A549 (cell line): ENCODE data around the gene ADAR. TPM values are rescaled to one million over a fixed set of nuclear protein-coding genes. Genes with fewer than 3 reads are reported as not detected.

Experiments used
- ATAC-seq, 2 experiments: fragments of 200-7000 bp in 1 of 2; fragments of >200 bp in 1 of 2; cut with Nextera tagmentation in 1 of 2; cut with Tn5 transposase in 1 of 2; 3 replicates each; pipeline versions ENCODE4 v1.8.0 to v1.9.1; 2018 to 2020; ENCODE audit warnings: mild to moderate bottlenecking in 1 of 2, moderate library complexity in 1 of 2
- CTCF ChIA-PET: fragments of 300-600 bp; sonication (Branson Sonifier 250); formaldehyde crosslinking; extraction: SDS; loops from one replicate; lab custom pipeline; 2021; ENCODE audit warnings: antibody characterized with exemption, inconsistent platforms; lab: Yijun Ruan, JAX
- POLR2A ChIA-PET: fragments of 350-600 bp; formaldehyde crosslinking; extraction: SDS; loops from one replicate; lab custom pipeline; 2021; ENCODE audit warnings: antibody characterized with exemption, inconsistent platforms; lab: Yijun Ruan, JAX
- DNase-seq, 2 experiments: peaks; one replicate each; pipeline versions ENCODE4 v3.0.0 to v3.0.0-alpha.2; 2011 to 2016; ENCODE audit warnings: low read depth in 1 of 2, low spot score in 1 of 2
- FAIRE-seq: peaks from 2 replicates; lab custom pipeline; 2011; peaks lifted over from hg19 to GRCh38; lab: Jason Lieb, UNC
- H3K27ac ChIP-seq, 2 experiments: fragments of >200 bp; sonication (Bioruptor Twin); formaldehyde crosslinking; 3 replicates each; pipeline ENCODE4 v1.5.1; 2016 to 2017
- H3K4me1 ChIP-seq: fragments of >200 bp; sonication (Bioruptor Twin); formaldehyde crosslinking; 3 replicates; pipeline ENCODE4 v1.6.1; 2016
- H3K4me2 ChIP-seq: fragments of >200 bp; sonication (Bioruptor Twin); formaldehyde crosslinking; 3 replicates; pipeline ENCODE4 v1.6.1; 2016
- H3K4me3 ChIP-seq: fragments of >200 bp; sonication (Bioruptor Twin); formaldehyde crosslinking; 3 replicates; pipeline ENCODE4 v1.5.1; 2016
- H3K9me3 ChIP-seq: fragments of >200 bp; sonication (Bioruptor Twin); formaldehyde crosslinking; 3 replicates; pipeline ENCODE4 v1.6.1; 2016
- BHLHE40 ChIP-seq: IDR thresholded peaks from 2 replicates; pipeline ENCODE4 v1.6.1; 2012; ENCODE audit warnings: low read depth, low read length, inconsistent platforms
- CBX2 ChIP-seq: fragments of 200-600 bp; sonication (generic); IDR thresholded peaks from 2 replicates; pipeline ENCODE4 v1.6.1; 2016; ENCODE audit warnings: low read depth, mild to moderate bottlenecking, borderline replicate concordance
- CEBPB ChIP-seq, 2 experiments: fragments of >200 bp in 1 of 2; sonication (Bioruptor Twin) in 1 of 2; formaldehyde crosslinking in 1 of 2; IDR thresholded peaks; 2 replicates each; pipeline ENCODE4 v1.6.1; 2012 to 2016
- CHD4 ChIP-seq: fragments of 200-600 bp; sonication (generic); IDR thresholded peaks from 2 replicates; pipeline ENCODE4 v1.6.1; 2016; ENCODE audit warnings: antibody characterized with exemption, mild to moderate bottlenecking, borderline replicate concordance
- EHMT2 ChIP-seq: fragments of 200-600 bp; sonication (generic); IDR thresholded peaks from 2 replicates; pipeline ENCODE4 v1.6.1; 2016; ENCODE audit warnings: antibody characterized with exemption, low read depth, mild to moderate bottlenecking, moderate library complexity
- EP300 ChIP-seq, 2 experiments: fragments of >200 bp; sonication (Bioruptor Twin); formaldehyde crosslinking; IDR thresholded peaks; 2 replicates in 1 of 2; 3 replicates in 1 of 2; pipeline ENCODE4 v1.6.1; 2016 to 2017
- FOSL2 ChIP-seq, 2 experiments: fragments of 450-650 bp in 1 of 2; fragments of >200 bp in 1 of 2; sonication (Bioruptor Twin) in 1 of 2; formaldehyde crosslinking; IDR thresholded peaks; 2 replicates each; pipeline versions ENCODE4 v1.5.0 to v1.6.1; 2016 to 2020; ENCODE audit warnings: mild to moderate bottlenecking in 1 of 2, moderate library complexity in 1 of 2
- FOXS1 ChIP-seq: fragments of 250-450 bp; sonication (Bioruptor Pico); IDR thresholded peaks from 2 replicates; pipeline ENCODE4 v1.5.0; 2020; ENCODE audit warnings: mild to moderate bottlenecking, moderate library complexity
- GATA3 ChIP-seq: IDR thresholded peaks from 2 replicates; pipeline ENCODE4 v1.6.1; 2012; ENCODE audit warnings: borderline replicate concordance
- HOXB13 ChIP-seq: fragments of 250-450 bp; sonication (Bioruptor Pico); IDR thresholded peaks from 2 replicates; pipeline ENCODE4 v1.5.0; 2020; ENCODE audit warnings: low read depth, mild to moderate bottlenecking, moderate library complexity
- JUN ChIP-seq, 2 experiments: fragments of >200 bp; sonication (Bioruptor Twin); formaldehyde crosslinking; IDR thresholded peaks; 2 replicates in 1 of 2; 3 replicates in 1 of 2; pipeline ENCODE4 v1.6.1; 2016 to 2017
- JUNB ChIP-seq: fragments of >200 bp; sonication (Bioruptor Twin); formaldehyde crosslinking; IDR thresholded peaks from 2 replicates; pipeline ENCODE4 v1.6.1; 2016
- KDM1A ChIP-seq: fragments of 200-600 bp; sonication (generic); IDR thresholded peaks from 2 replicates; pipeline ENCODE4 v1.6.1; 2016; ENCODE audit warnings: low read depth, mild to moderate bottlenecking
- KDM5A ChIP-seq: fragments of 200-600 bp; sonication (generic); IDR thresholded peaks from 2 replicates; pipeline ENCODE4 v1.6.1; 2016; ENCODE audit warnings: antibody characterized with exemption, mild to moderate bottlenecking
- MAZ ChIP-seq: fragments of 150-350 bp; IDR thresholded peaks from 2 replicates; pipeline ENCODE4 v1.6.1; 2014; ENCODE audit warnings: antibody characterized with exemption, low read depth, low read length, borderline replicate concordance
- NFE2L2 ChIP-seq: fragments of 150-350 bp; conservative IDR thresholded peaks from 2 replicates; pipeline ENCODE4 v1.6.1; 2014; ENCODE audit warnings: low read length
- POLR2A ChIP-seq: IDR thresholded peaks from 2 replicates; pipeline ENCODE4 v1.6.1; 2012; ENCODE audit warnings: mild to moderate bottlenecking, low read length
- POLR2AphosphoS2 ChIP-seq: conservative IDR thresholded peaks from 2 replicates; pipeline ENCODE4 v1.6.1; 2012; ENCODE audit warnings: low read length, improper control_type of control experiment, inconsistent platforms
- RAD21 ChIP-seq, 2 experiments: fragments of >200 bp in 1 of 2; sonication (Bioruptor Twin) in 1 of 2; formaldehyde crosslinking in 1 of 2; IDR thresholded peaks in 1 of 2; conservative IDR thresholded peaks in 1 of 2; 2 replicates in 1 of 2; 3 replicates in 1 of 2; pipeline ENCODE4 v1.6.1; 2012 to 2018; ENCODE audit warnings: inconsistent platforms in 1 of 2
- RARB ChIP-seq: fragments of 250-450 bp; sonication (Bioruptor Pico); IDR thresholded peaks from 2 replicates; pipeline ENCODE4 v1.8.0; 2021; ENCODE audit warnings: mild to moderate bottlenecking, moderate library complexity
- RCOR1 ChIP-seq: fragments of 150-350 bp; IDR thresholded peaks from 2 replicates; pipeline ENCODE4 v1.6.1; 2014; ENCODE audit warnings: antibody characterized with exemption, low read length, low read depth
- RFX5 ChIP-seq: fragments of 450-650 bp; IDR thresholded peaks from 2 replicates; pipeline ENCODE4 v1.7.1; 2014; ENCODE audit warnings: antibody characterized with exemption, mild to moderate bottlenecking, moderate library complexity
- RNF2 ChIP-seq: fragments of 200-600 bp; sonication (generic); IDR thresholded peaks from 2 replicates; pipeline ENCODE4 v1.6.1; 2016; ENCODE audit warnings: low read depth, mild to moderate bottlenecking, antibody characterized with exemption, moderate library complexity, borderline replicate concordance
- SMC3 ChIP-seq: fragments of >200 bp; sonication (Bioruptor Twin); formaldehyde crosslinking; IDR thresholded peaks from 3 replicates; pipeline ENCODE4 v1.6.1; 2018; ENCODE audit warnings: inconsistent platforms
- TFCP2L1 ChIP-seq: fragments of 250-450 bp; sonication (Bioruptor Pico); IDR thresholded peaks from 2 replicates; pipeline ENCODE4 v1.5.0; 2021; ENCODE audit warnings: mild to moderate bottlenecking
- TP53 ChIP-seq: fragments of 250-450 bp; sonication (Bioruptor Pico); IDR thresholded peaks from 2 replicates; pipeline ENCODE4 v1.5.0; 2021; ENCODE audit warnings: mild to moderate bottlenecking, moderate library complexity
- ZC3H11A ChIP-seq: fragments of 450-650 bp; IDR thresholded peaks from 2 replicates; pipeline ENCODE4 v1.6.1; 2014; ENCODE audit warnings: antibody characterized with exemption, mild to moderate bottlenecking
- ZFP36 ChIP-seq: fragments of 450-650 bp; IDR thresholded peaks from 2 replicates; pipeline ENCODE4 v1.6.1; 2014; ENCODE audit warnings: borderline replicate concordance; ENCODE audit not compliant: partially characterized antibody
- WGBS: methylation state at CpG from one replicate; pipeline ENCODE4 v1.1.6; 2017; ENCODE audit errors: missing lambda C conversion rate; 5-methylcytosine and 5-hydroxymethylcytosine counted together
- polyA plus RNA-seq, 4 experiments: library from polyadenylated mRNA; depleted of rRNA in 3 of 4; stranded (reverse); fragments of >200 nt; fragmentation: RNase III in 1 of 4; extraction: RNeasy Plus Mini Kit Qiagen cat#74134 plus additional on column Dnase treatment in 1 of 4; gene quantifications; 2 replicates in 3 of 4; 3 replicates in 1 of 4; pipeline ENCODE4 v1.2.3, GENCODE V29; 2011 to 2017
- TF ChIP-seq, protein P1 (sequence below): IDR thresholded peaks from 2 replicates; pipeline ENCODE4 v1.6.1; 2012; ENCODE audit warnings: low read depth, borderline replicate concordance
- TF ChIP-seq, protein P2 (sequence below): fragments of 250-450 bp; sonication (Bioruptor Pico); IDR thresholded peaks from 2 replicates; pipeline ENCODE4 v1.5.0; 2020; ENCODE audit warnings: low read depth, mild to moderate bottlenecking, moderate library complexity
- TF ChIP-seq, protein P3 (sequence below): fragments of 150-350 bp; IDR thresholded peaks from 2 replicates; pipeline ENCODE4 v1.6.1; 2014; ENCODE audit warnings: low read depth, mild to moderate bottlenecking, low read length
- TF ChIP-seq, protein P4 (sequence below): IDR thresholded peaks from 2 replicates; pipeline ENCODE4 v1.6.1; 2012

ADAR gene
- polyA plus RNA-seq, 2 of the 4 experiments (the other 2 are of a cell fraction) = 71.7 to 170 TPM

DNA sequence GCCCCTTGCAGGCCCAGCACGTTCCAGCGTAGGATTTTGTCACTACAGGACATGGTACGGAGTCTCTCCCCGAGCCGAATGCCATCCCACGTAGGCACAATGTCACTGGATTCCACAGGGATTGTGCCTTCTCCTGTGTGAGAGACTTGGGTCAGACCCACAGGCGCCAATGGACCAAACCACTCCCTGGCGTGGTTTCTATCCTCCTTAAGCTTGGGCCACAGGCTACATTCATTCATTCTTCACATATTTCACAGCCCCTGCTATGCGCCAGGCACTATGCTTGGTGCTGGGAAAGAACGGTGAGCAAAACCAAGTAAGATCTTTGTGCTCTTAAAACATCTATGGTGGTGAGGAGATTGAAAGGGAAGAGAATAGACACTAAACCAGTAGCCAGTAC lies 21.8 kb downstream of the ADAR start:
- TF ChIP-seq NFE2L2 (no peak), FOXS1 (no peak), CEBPB (IDR thresholded peaks at IDR 0.05) (no peak), EP300 (IDR thresholded peaks at IDR 0.05) (no peak), RNF2 (no peak), ZC3H11A (no peak), TFCP2L1 (CRISPR knock-in tag) (no peak), FOSL2 (IDR thresholded peaks at IDR 0.05) (no peak), FOSL2 (CRISPR knock-in tag; IDR thresholded peaks at IDR 0.05) (no peak), POLR2A (no peak), KDM5A (no peak), JUNB (no peak), GATA3 (no peak), KDM1A (no peak), JUN (IDR thresholded peaks at IDR 0.05) (no peak), POLR2AphosphoS2 (no peak), RCOR1 (no peak), TP53 (CRISPR knock-in tag) (no peak), RAD21 (conservative IDR thresholded peaks at IDR 0.05 in 1 of 2, IDR thresholded peaks at IDR 0.05 in 1 of 2) (no peak)
- TF ChIP-seq, protein P1, sequence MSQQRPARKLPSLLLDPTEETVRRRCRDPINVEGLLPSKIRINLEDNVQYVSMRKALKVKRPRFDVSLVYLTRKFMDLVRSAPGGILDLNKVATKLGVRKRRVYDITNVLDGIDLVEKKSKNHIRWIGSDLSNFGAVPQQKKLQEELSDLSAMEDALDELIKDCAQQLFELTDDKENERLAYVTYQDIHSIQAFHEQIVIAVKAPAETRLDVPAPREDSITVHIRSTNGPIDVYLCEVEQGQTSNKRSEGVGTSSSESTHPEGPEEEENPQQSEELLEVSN = no peak
- no peaks in the 10 kb centered on the region for H3K9me3 ChIP-seq
- H3K27ac ChIP-seq = no peak overlapping the region
- no peaks in the 10 kb centered on the region for H3K4me1 ChIP-seq
- no peak overlapping the region for H3K4me3 ChIP-seq
- DNase-seq (no peak), FAIRE-seq (no peak), ATAC-seq (no peak)
- H3K4me2 ChIP-seq = no peak overlapping the region
- ChIA-PET CTCF (no interaction called here), POLR2A (no interaction called here)
- 92% methylated on average over 9 of the region's 10 CpGs for WGBS

DNA sequence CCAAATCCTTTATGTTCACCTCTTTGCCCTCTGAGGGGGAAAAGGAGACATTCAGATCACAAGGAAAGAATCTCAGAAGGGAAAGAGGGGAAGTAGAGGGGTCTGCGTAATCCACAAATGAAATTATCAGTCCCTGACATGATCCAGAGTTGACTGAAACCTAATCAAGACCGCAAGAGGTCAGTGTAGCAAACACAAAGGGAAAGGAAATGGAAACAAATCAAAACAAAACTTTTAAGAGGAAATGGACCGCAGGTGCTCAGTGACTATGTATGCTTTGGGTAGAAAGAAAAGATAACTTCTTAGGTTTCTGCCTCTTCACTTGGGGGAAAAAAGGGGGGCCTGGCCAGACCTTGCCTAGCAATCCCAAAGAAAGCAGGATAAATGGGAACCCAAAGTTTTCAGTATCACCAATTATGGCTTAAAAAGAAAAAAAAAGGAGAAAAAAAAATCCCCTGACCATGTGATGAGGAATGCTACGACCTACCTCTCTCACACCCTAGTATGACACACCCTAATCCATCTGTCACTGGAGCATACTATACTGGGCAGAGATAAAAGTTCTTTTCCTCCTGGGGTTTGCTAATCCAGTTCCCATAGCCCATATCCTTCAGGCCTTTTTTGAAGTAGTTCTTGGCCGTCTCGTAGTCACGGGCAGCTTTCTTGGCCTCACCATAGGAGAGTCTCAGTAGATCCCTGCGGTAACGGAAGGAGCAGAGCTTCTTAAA lies 23.6 kb downstream of the ADAR start:
- Histone ChIP-seq H3K4me1 (no peaks in the 10 kb centered on the region), H3K9me3 (no peaks in the 10 kb centered on the region), H3K4me3 (no peak overlapping the region), H3K4me2 (no peak overlapping the region), H3K27ac (no peak overlapping the region)
- ATAC-seq = no peak
- POLR2A ChIA-PET = no interaction called here
- TF ChIP-seq KDM5A (no peak), ZC3H11A (no peak), TFCP2L1 (CRISPR knock-in tag) (no peak), RARB (CRISPR knock-in tag) (no peak), ZFP36 (no peak)
- TF ChIP-seq, protein P2, sequence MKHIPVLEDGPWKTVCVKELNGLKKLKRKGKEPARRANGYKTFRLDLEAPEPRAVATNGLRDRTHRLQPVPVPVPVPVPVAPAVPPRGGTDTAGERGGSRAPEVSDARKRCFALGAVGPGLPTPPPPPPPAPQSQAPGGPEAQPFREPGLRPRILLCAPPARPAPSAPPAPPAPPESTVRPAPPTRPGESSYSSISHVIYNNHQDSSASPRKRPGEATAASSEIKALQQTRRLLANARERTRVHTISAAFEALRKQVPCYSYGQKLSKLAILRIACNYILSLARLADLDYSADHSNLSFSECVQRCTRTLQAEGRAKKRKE (CRISPR knock-in tag) = no peak
- no peak for DNase-seq
- no peak for FAIRE-seq
- 92% methylated on average over 9 of the region's 9 CpGs for WGBS
- CTCF ChIA-PET = no interaction called here

DNA sequence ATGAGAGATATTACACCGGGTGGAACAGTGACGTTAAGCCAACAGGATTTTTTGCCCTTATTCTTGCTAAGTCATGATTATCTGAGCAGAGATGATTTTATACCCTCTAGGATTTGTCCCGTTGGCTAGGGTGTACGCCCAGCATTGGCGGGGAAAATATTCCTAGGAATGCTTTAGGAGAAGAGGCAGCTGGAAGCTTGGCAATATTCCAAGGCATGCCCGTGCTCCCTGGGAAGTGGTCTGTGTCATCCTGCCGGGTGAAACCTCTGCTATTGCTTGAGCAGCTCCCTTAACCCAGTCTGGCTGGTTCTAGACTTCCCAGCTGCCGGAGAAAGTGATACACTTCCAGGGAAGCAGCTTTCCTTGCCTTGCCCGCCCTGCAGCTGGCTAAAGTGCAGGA lies 24.2 kb downstream of the ADAR start:
- no peak for FAIRE-seq
- Histone ChIP-seq H3K27ac (no peak overlapping the region), H3K9me3 (no peaks in the 10 kb centered on the region), H3K4me1 (no peaks in the 10 kb centered on the region), H3K4me2 (no peak overlapping the region), H3K4me3 (no peak overlapping the region)
- ATAC-seq = no peak
- TF ChIP-seq RAD21 (conservative IDR thresholded peaks at IDR 0.05 in 1 of 2, IDR thresholded peaks at IDR 0.05 in 1 of 2) (no peak), KDM1A (no peak), FOSL2 (IDR thresholded peaks at IDR 0.05) (no peak), FOSL2 (CRISPR knock-in tag; IDR thresholded peaks at IDR 0.05) (no peak), EHMT2 (no peak), RARB (CRISPR knock-in tag) (no peak), BHLHE40 (no peak), SMC3 (no peak), ZFP36 (no peak), MAZ (no peak), CHD4 (no peak), EP300 (IDR thresholded peaks at IDR 0.05) (no peak), CBX2 (no peak), HOXB13 (no peak), RFX5 (no peak), POLR2AphosphoS2 (no peak)
- TF ChIP-seq, protein P3, sequence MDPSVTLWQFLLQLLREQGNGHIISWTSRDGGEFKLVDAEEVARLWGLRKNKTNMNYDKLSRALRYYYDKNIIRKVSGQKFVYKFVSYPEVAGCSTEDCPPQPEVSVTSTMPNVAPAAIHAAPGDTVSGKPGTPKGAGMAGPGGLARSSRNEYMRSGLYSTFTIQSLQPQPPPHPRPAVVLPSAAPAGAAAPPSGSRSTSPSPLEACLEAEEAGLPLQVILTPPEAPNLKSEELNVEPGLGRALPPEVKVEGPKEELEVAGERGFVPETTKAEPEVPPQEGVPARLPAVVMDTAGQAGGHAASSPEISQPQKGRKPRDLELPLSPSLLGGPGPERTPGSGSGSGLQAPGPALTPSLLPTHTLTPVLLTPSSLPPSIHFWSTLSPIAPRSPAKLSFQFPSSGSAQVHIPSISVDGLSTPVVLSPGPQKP = no peak
- TF ChIP-seq, protein P4, sequence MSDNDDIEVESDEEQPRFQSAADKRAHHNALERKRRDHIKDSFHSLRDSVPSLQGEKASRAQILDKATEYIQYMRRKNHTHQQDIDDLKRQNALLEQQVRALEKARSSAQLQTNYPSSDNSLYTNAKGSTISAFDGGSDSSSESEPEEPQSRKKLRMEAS = no peak
- DNase-seq = no peak
- CTCF ChIA-PET = no interaction called here
- 75% methylated on average over 9 of the region's 9 CpGs for WGBS
- POLR2A ChIA-PET = no interaction called here
